GM18526 (cell line): ENCODE data around the gene GNAT3.

Source experiments
- POLR2A ChIP-seq: IDR thresholded peaks from 3 replicates; pipeline ENCODE4 v1.6.1; 2011; ENCODE audit not compliant: insufficient read length; ENCODE audit errors: extremely low read depth

Gene GNAT3

DNA sequence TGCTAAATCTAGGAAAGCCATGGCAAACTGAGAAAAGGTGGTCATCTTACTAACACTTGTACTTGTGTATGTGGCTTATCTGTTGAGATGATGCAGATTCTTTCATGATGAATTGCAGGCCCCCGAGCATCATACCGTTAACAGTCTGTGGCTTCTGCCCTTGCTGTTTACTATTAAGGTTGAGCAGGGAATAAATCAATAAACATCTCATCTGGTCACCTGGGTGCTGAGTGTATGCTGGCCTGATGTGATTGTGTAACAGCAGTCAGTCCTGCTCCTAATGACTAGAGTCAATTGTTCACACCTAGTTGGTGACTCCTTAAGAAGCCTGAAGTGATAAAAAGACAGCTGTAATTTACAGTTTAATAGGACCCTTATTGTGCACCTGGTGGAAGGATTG lies 8.3 kb upstream of the GNAT3 start:
- no peak for TF ChIP-seq POLR2A

DNA sequence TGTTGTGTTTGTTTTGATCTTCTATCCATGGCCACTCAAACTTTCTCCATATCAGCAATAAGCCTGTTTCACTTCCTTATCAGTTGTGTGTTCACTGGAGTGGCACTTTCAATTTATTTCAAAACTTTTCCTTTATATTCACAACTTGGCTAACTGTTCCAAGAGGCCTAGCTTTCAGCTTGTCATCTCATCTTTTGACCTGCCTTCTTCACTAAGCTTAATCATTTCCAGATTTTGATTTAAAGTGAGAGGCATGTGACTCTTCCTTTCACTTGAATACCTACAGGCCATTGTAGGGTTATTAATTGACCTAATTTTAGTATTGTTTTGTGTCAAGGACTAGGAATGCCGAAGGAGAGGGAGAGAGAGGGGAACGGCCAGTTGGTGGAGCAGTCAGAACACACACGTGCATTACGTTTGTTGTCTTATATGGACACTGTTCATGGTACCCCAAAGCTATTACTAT lies 5.5 kb upstream of the GNAT3 start:
- no peak for TF ChIP-seq POLR2A

DNA sequence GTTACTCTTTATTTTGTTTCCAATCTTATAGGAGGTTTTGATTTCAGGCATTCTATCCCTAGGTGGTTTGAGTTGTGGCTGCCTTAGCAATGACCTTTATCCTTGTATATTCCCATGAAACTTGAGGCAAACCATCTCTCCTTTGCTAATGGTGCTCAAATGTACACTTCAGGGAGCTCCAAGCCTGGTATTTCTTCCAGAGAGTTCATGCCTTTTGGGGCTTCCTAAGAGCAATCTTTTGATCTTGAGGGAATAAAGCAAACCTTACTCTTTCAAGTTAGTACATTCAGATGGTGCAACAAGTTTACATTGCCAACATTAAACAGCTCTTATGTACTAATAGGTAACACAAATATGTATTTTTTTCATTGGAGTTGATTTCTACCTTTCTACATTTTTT lies 3.4 kb upstream of the GNAT3 start:
- no peak for TF ChIP-seq POLR2A

DNA sequence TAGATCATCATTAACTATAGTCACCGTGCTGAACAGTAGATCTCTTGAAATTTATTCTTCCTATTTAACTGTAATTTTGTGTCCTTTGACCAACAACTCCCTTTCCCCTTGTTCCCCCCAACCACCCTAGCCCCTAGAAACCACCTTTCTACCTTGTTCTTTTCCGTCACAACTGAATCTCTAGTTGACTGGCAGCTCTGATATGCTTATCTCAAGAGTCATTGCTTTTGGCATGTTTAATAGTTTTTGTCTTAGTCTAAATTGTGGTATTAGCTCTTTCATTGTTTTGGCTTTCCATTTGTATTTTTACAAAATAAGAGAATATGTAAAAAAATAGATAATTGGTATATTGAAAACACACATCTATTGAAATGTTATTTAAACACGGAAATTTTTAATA lies 1.8 kb downstream of the GNAT3 start:
- TF ChIP-seq POLR2A, result no peak

DNA sequence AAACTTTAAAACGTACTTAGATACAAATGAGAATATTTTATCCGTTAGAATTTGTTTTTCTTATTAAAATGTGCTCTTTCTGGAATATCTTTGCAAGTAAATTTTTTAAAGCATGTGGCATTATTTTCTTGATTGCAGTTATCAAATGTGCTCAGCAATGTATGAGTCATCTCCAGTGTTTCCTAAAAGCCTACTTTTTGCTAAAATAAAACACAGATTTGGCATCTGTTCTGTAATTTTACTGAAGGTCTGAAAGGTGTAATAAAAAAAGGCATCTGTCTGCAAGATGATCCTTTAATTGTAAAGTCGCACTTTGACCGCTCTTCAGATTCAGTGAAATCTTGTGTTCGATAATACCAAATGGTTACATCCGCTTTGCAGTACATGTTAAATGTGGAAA lies 3.4 kb downstream of the GNAT3 start:
- TF ChIP-seq POLR2A, result no peak

DNA sequence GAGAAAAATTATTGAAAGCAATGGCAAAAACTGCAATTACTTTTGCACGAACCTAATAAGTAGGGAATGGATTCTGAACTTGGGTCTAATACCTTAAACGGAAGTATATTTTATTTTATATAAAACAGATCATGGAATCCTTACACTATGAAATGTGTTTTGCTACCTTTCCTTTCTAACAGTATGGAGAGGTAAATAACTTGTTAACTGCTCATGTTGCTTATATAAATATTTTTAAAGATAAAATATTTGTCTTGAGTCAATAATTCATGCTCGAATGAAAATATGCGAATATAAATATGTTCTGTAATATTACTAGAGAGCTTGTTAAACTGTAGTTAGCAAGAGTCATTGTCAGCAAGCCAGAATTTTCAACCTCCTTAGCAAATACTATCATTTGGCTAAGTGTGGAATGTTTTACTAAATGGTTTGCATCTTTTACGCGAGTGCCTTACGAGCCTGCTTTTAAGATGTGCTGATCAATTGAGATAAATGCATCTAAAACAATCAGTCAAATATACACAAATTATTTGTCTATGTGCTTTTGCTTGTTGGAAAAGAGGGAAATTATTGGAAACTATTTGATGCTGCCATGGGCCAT lies 5.9 kb downstream of the GNAT3 start:
- no peak for TF ChIP-seq POLR2A

DNA sequence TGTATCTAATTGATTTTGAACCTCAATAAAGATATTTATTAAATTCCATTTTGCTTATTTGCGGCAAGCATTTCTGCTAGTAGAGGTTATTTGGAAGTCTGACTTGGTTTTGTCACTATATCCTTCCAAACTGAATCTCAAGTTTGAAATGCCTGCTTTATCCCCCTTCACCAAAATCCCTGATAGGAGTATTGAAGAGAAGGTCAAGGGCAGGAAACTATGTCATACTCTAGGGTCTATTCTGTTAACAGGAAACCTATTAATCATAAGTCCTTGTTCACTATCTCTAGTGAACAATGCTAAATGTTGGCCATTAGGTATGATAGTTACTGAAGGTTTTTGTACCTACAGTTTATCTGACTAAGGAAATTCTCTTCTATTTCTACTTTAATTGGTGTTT lies 11.5 kb downstream of the GNAT3 start:
- no peak for TF ChIP-seq POLR2A

DNA sequence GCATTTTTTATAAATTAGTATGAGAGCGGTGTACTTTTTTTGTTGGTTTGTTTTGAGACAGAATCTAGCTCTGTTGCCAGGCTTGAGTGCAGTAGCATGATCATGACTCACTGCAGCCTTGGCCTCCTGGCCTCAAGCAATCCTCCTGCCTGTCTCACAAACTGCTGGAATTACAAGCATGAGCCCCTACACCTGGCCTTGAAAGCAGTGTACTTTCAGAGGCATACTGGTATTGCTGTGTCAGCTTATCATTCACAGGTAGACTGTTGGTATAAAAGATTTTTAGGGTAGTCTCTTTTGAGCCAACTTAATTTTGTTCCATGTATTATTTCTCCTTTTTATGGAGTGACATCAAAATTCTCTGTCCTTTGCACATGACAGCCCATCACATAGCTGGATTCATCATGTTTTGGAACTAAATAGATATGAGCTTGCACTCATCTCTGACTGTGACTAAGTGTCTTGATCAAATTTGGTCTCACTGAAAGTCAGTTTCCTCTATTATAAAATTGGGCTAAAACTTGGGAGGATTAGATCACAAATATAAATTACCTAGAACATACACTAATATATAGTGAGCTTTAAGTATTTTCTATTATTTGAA lies 12.4 kb downstream of the GNAT3 start:
- TF ChIP-seq POLR2A, result no peak

DNA sequence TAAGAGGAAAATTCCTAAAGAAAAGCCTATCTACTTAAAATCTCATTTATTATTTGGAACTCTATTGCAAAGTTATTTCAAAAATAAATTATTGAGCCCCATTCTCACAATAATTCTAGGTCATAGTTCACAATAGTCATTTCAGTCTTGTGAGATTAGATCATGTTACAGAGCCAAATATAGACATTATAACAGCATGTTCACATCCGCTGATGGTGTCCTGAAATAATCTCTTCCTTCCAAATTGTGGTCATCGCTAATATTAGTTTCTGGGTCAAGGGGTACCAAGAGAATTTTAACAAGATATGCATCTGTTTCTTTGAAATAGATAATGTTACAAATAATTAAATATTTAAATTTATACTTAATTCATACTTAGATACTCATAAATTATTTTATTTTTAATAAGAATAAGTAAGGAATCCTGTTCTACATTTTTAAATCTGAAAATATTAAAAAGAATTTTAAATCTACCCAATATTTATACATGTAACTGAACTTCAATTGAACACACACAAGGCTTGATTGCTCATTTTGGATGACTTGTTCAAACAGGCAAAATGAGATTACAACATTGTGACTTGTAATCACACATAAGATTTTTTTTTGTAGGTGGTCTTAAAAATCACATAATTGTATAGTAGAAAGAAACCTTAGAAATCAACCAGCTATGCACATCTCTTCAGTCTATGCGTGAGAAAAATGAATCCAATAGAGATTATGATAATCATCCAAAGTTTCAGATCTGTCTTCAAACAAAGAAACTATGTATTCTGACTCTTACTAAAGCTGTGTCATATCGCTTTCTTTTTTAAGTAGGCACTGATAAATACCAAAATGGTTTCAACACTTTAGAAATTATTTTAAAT lies 13.1 kb downstream of the GNAT3 start:
- no peak for TF ChIP-seq POLR2A

DNA sequence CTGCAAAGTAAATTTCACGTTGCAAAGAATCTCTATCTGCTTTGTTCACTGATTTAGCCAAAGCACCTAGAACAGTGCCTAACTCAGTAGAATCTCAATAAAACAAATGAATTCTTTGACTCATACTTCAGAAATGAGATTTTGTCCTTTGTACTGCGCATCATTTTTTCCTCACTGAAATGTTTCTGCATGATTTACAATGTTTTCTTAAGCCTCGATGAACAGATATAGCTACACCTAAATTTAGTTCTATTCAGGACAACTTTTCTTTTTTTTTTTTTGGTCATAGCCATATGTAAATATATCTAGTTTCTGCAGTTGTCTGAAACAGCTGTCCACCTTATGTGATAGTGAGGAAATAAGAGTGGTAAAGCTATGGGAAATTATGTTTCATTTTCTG lies 15.3 kb downstream of the GNAT3 start:
- TF ChIP-seq POLR2A, result no peak

DNA sequence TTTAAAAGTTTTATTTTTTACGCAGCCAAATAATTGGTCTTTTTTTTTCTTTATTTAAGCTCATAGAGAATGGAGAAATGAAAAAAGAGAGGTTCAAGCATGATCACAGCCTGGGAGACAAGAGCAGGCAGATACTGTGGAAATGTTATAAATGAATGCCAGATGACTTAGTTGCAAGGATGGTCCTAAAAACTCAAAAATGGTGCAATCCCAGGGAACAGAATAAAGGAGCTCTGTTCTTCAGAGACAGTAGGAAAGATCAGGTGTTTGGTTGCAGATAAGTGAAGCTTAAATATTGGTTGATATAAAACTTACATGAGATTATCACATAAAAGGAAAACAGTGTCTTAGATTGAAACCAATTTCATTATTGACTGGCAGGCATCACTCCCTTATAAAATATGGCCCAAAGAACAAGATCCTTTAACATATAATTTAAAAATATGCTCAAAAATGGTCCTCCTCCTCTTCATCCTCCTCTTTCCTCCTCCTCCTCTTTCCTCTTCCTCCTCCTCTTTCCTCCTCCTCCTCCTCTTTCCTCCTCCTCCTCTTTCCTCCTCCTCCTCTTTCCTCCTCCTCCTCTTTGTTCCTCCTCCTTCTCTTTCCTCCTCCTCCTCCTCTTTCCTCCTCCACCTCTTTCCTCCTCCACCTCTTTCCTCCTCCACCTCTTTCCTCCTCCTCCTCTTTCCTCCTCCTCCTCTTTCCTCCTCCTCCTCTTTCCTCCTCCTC lies 18.6 kb downstream of the GNAT3 start:
- no peak for TF ChIP-seq POLR2A

DNA sequence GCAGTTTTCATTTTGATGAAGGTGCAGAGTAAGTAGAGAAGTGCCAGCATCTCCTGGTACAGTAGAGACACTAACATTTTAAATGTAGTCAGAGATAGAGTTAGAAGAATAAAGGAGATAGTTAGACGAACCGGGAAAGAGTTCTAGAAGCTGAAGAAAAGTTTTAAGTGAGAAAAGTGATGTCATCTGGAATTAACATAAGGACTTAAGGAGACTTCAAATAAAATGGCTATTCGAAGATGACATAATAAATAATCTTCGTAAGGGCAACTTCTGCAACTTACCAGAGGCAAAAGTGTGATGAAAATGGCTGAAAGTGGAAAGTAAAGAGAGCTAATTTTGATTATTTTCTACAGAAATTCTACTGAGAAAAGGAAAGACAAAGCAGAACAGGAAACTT lies 20.4 kb downstream of the GNAT3 start:
- no peak for TF ChIP-seq POLR2A

DNA sequence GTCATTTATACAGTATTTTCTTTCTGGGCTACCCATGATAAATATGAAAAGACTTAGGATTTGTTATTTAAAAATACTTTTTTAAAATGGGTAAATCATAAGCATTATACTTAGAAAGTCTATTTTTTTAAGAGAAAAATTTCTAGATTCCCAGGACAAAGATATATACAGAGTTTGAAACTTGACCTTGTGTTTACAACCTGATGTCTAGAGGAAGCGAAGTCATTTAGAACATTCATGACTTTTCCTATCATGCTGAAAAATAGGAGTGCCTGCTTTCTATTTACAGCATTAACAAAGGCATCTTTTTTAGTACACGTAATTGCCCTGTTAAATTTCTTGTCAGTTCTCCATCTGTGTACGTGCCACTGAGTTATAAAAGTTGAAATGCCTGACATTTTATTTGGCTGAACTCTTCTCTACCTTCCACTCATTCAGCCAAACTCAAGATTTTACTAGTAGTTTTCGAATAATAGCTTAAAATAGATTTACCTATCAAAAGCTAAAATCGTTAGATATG lies 23.0 kb downstream of the GNAT3 start:
- no peak for TF ChIP-seq POLR2A

DNA sequence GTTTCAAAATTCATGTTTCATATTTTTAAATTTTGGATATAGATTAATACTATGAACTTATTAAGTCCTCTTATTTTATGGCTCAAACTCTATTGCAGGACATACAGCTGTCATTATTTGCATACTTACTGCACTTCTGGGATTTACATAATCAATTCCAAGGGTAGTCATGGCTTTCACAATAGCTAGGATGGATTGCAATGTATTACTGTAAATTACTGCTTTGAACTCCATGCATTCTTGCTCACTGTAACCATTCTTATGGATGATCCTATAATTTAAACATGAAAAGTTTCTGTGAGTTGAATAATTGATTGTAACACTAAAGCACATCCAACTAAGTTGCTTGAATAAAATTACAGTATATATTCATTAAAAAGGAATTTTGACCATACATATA lies 23.5 kb downstream of the GNAT3 start:
- no peak for TF ChIP-seq POLR2A

DNA sequence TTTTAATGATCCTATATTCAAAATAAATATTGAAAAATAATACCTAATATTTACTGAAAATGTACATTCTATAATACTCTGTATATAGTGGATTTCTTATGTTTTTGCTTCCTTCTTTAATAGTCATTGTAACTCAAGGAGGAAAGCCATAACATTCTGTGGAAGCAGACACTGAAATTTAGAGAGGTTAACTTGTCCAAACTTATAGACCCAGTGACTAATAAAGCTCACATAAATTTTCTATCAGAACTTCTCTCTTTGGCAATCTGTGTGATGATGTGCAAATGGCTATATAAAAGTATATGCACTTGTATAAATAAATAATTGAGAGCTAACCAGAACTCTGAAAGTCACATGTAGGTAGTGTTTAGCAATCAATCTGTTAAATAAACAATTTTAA lies 26.1 kb downstream of the GNAT3 start:
- TF ChIP-seq POLR2A, result no peak
